Mucosa of stomach (tissue), 1 donor: ENCODE measurements around the gene TLR2.

ENCODE experiments used
- H3K27me3 ChIP-seq: one replicate; pipeline ENCODE4 v1.7.0; 2013; ENCODE audit warnings: mild to moderate bottlenecking, low read length; ENCODE audit not compliant: control insufficient read depth, insufficient read depth
- H3K36me3 ChIP-seq: one replicate; pipeline ENCODE4 v1.7.0; 2013; ENCODE audit warnings: low read length; ENCODE audit not compliant: control insufficient read depth, insufficient read depth
- H3K4me1 ChIP-seq: one replicate; pipeline ENCODE4 v1.7.0; 2013; ENCODE audit warnings: mild to moderate bottlenecking, low read length; ENCODE audit not compliant: control insufficient read depth, insufficient read depth
- H3K4me3 ChIP-seq: one replicate; pipeline ENCODE4 v1.7.0; 2013; ENCODE audit warnings: low read length
- H3K9ac ChIP-seq: one replicate; pipeline ENCODE4 v1.7.0; 2013; ENCODE audit warnings: mild to moderate bottlenecking, low read length, moderate library complexity
- H3K9me3 ChIP-seq: one replicate; pipeline ENCODE4 v1.7.0; 2013; ENCODE audit warnings: mild to moderate bottlenecking, low read length, moderate library complexity; ENCODE audit not compliant: control insufficient read depth
- donor health status: Pancreatic carcinoma.

The TLR2 gene

DNA sequence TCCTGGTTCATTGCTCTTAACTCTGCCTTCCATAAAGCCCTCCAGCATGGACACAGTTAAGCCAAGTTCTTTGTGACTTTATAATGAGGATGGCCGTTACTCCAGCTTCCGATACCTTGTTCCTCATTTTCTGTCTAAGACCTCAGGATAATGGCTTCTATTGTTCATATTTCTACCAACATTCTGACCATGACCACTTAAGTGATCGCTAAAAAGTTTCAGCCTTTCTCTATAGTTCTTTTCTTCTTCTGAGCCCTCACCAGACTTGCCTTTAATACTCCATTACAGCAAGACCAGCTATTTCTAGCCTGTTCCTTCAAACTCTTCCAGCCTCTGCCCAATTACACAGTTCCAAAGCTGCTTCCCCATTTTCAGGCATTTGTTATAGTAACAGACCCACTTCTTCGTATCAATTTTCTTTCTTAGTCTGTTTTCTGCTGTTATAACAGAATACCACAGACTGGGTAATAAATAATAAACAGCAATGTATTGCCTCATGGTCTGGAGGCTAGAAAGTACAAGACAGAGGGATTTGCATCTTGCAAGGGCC lies 63.4 kb downstream of the TLR2 start:
- Histone ChIP-seq H3K36me3 (no peaks in the 10 kb centered on the region), H3K9ac (no peak overlapping the region), H3K4me3 (no peak overlapping the region), H3K27me3 (peaks cover 8% of the 10 kb centered on the region), H3K4me1 (no peaks in the 10 kb centered on the region), H3K9me3 (no peaks in the 10 kb centered on the region)

DNA sequence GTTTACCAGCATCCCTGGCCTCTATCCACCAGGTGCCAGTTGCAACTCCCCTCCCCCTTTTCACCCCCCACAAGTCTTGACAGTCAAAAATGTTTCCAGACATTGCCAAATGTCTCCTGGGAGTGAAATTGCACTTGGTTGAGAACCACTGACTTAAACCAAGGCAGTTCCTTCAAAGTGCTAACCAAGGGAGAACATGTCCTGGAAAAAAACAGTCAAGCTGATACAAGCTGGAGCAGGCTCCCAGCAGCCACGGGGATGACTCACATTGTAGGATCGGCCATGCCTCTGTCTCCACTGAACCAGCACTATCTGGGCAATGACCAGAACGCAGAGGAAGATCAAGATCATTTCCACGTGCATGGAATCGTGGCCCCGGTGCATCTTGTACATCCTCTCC lies 64.3 kb downstream of the TLR2 start:
- no peaks in the 10 kb centered on the region for H3K36me3 ChIP-seq
- H3K4me1 ChIP-seq: no peaks in the 10 kb centered on the region
- H3K9me3 ChIP-seq: no peaks in the 10 kb centered on the region
- peaks cover 8% of the 10 kb centered on the region for H3K27me3 ChIP-seq
- H3K9ac ChIP-seq: no peak overlapping the region
- no peak overlapping the region for H3K4me3 ChIP-seq

DNA sequence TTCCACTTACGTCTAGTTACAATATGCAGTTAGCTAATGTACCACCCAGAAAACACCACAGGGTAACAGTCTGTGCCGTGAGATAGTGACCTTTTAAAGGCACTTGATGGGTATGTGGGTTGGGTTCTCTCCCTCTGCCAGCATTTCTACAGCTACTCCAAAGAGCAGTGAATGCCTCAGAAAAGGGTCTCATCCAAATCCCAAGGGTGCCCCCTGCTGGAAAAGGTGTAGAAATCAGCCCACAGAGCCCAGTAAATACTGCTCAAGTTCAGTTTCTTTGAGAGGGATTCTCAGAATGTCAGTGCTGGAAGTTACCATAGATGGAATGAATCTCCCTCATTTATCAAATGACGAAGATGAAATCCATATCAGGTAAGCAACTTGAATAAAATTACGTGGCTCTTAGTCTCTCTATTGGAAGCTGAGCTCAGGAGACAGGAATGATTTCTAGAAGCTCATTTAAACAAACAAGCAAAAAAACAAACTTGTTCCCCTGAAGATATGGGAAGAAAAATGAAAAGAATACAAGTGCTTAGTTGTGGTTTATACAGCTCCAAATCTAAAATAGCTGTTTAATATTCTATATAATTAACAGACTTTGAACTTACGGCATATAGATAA lies 66.2 kb downstream of the TLR2 start:
- no peaks in the 10 kb centered on the region for H3K9me3 ChIP-seq

DNA sequence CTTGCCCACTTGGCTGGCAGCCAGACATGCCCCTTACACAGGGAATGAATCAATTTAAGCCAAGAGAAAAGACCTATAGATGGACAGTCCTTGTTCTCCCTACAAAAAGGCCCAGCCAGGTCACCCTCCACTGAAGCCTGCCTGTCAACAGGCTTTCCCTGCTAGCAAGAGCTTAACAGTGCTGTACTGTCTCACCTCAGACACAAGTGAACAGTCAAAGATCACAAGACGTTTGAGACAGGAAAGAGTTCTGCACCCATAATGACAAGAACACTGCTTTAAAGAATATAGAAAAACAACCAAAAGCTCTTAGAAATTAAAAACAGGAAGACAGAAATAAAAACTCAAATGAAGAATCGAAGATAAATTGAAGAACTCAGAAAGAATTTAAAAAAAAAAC lies 71.1 kb downstream of the TLR2 start:
- Histone ChIP-seq H3K4me1 (peaks cover 11% of the 10 kb centered on the region), H3K27me3 (peaks cover 29% of the 10 kb centered on the region), H3K9me3 (no peaks in the 10 kb centered on the region), H3K36me3 (no peaks in the 10 kb centered on the region), H3K4me3 (no peak overlapping the region), H3K9ac (no peak overlapping the region)

More for the DNA sequence above, 66.2 kb downstream of the TLR2 start:
- no peak overlapping the region for H3K9ac ChIP-seq
- peaks cover 8% of the 10 kb centered on the region for H3K27me3 ChIP-seq
- H3K4me3 ChIP-seq: no peak overlapping the region
- no peaks in the 10 kb centered on the region for H3K4me1 ChIP-seq
- H3K36me3 ChIP-seq: no peaks in the 10 kb centered on the region
